ENCODE results near the gene MAP3K1.
"Not testable (repeated sequence)": the region's sequence is repeated elsewhere in the genome, so short reads cannot be mapped to it uniquely, and the experiment has no call there.

Gene MAP3K1

DNA sequence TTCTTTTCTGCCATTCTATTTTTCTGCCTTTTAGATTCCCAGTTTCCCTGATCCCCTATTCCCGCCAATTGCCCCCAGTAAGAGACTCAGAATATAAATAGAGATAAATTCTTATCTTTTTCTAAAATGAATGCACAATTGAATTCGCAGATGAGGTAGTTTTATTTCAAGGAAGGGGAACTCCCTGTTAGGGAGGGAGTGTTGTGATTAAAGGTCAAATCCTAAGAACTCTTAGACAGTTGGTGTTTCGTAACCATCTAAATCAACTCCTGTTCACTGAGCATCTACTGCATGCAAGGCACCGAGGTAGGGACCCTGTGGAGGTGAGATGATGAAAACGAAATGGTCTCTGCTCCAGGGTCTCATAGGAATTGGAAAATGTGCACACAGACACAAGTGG is 7.7 kb upstream of the MAP3K1 start:
- H3K9ac ChIP-seq (ENCODE audit: low read depth, low read length) = no peak overlapping the region
- no peaks in the 10 kb centered on the region for H3K4me1 ChIP-seq (ENCODE audit: insufficient read depth, low read length)
- H3K9me3 ChIP-seq (ENCODE audit: control insufficient read depth, insufficient read depth, low read length) = no peaks in the 10 kb centered on the region
- H3K36me3 ChIP-seq (ENCODE audit: insufficient read depth, low read length) = no peaks in the 10 kb centered on the region

DNA sequence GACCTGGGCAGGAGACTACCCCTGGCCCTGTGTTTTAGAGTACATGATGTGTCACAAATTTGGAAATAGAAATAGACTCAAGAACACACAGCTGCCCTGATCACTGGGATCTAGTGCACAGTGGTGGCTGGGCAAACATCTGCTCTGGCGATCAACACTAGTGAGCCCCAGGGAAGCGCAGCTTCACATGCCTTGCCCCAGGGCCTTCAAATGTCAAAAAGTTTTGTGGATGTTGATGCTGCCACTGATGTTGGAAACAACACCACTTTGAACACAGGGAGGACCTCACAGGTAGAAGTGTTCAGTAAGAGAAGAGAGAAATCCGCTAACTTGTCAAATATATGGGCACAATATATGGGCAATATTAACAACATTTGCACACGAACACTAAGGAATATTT is 7.1 kb upstream of the MAP3K1 start:
- Histone ChIP-seq H3K36me3 (ENCODE audit: insufficient read depth, low read length) (no peaks in the 10 kb centered on the region), H3K4me1 (ENCODE audit: insufficient read depth, low read length) (no peaks in the 10 kb centered on the region), H3K9ac (ENCODE audit: low read depth, low read length) (no peak overlapping the region), H3K9me3 (ENCODE audit: control insufficient read depth, insufficient read depth, low read length) (no peaks in the 10 kb centered on the region)

DNA sequence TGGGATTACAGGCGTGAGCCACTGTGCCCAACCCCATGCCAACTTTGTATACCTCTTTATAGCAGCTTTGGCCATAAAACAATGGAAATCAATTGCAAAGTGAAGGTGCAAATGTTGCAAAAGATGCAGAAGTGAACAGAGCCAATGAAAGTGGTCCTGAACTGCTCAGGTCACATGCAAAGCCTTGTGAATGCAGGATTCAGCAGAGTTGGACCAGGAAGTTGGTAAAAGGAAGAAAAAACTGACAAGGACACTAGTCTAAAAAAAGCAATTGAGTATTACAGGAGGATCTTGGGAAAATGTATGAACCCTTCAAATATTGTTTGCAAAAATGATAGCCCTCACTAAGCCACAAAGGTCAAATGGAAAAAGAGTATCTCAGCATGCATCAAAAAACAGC is 4.5 kb upstream of the MAP3K1 start:
- H3K4me1 ChIP-seq (ENCODE audit: insufficient read depth, low read length) = no peaks in the 10 kb centered on the region
- no peaks in the 10 kb centered on the region for H3K36me3 ChIP-seq (ENCODE audit: insufficient read depth, low read length)
- H3K9me3 ChIP-seq (ENCODE audit: control insufficient read depth, insufficient read depth, low read length) = no peaks in the 10 kb centered on the region
- no peak overlapping the region for H3K9ac ChIP-seq (ENCODE audit: low read depth, low read length)

DNA sequence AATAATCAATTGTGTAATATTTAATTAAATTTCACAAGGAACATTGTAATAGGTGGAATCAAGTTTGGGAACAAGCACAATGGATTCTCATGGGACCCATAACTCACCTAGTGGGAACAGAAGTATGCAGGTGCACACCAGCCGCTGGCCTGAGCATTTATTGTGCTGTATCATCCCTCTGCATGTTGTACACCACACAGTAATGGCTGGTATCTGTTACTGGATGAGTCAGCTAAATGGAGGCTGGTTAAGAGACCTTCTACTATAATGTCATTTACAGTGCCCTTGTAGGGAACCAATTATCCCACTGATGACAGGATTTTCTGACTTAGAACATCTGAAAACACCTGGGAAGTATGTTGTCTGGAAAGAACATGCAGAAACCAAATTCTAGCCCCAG is 3.2 kb upstream of the MAP3K1 start:
- no peaks in the 10 kb centered on the region for H3K9me3 ChIP-seq (ENCODE audit: control insufficient read depth, insufficient read depth, low read length)
- no peaks in the 10 kb centered on the region for H3K36me3 ChIP-seq (ENCODE audit: insufficient read depth, low read length)
- H3K4me1 ChIP-seq (ENCODE audit: insufficient read depth, low read length) = no peaks in the 10 kb centered on the region
- no peak overlapping the region for H3K9ac ChIP-seq (ENCODE audit: low read depth, low read length)

DNA sequence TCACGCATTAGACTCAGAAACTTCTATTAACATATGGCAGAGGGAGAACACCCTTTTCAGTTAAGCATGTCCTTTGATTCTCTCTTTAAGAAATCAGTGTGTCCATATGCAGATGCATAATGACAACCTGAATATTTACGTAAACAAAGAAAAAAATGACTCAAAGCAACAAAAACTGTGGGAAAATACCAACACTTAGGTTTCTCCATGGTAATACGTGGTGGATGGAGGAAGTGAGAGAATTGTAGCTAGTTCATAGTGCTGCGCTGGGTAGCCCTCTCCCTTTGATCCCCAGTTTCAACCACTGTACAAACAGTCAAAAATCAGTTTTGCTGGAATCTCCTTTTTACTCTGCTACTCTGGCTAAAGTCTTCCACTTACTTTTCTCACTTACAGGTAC is 2.0 kb upstream of the MAP3K1 start:
- no peaks in the 10 kb centered on the region for H3K9me3 ChIP-seq (ENCODE audit: control insufficient read depth, insufficient read depth, low read length)
- no peak overlapping the region for H3K9ac ChIP-seq (ENCODE audit: low read depth, low read length)
- H3K36me3 ChIP-seq (ENCODE audit: insufficient read depth, low read length) = no peaks in the 10 kb centered on the region
- no peaks in the 10 kb centered on the region for H3K4me1 ChIP-seq (ENCODE audit: insufficient read depth, low read length)

DNA sequence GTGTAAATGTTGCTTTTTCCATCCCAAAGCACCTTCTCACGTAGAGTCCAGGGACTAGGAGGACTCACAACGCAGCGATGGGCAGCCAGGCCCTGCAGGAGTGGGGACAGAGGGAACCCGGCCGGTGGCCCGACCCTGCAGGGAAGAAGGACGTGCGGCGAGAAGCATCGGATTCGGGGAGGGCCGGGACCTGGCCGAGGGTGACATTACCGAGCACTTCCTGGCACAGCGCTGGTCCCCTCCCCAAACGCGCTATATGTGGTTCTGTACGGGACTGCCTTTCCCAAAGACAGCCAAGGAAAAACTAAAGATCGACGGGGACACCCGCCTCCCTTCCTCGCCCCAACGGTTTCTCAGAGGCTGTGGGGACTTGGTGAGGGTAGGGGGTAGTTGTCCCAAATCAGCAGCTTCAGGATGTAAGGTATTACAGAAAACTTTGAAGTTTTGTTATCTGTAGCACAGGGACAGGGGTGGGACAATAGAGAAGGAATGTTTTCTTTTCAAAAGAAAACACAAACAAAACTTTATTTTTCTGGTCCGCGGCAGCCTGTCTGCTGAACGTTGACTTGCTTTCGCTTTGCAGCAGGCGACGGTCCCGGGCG is 887 bp upstream of the MAP3K1 start:
- Histone ChIP-seq H3K4me1 (ENCODE audit: insufficient read depth, low read length) (peaks cover 10% of the 10 kb centered on the region; the same call in 1 of the 2 replicates), H3K9ac (ENCODE audit: low read depth, low read length) (peak overlapping the region; percentile 78), H3K36me3 (ENCODE audit: insufficient read depth, low read length) (no peaks in the 10 kb centered on the region), H3K9me3 (ENCODE audit: control insufficient read depth, insufficient read depth, low read length) (no peaks in the 10 kb centered on the region)

DNA sequence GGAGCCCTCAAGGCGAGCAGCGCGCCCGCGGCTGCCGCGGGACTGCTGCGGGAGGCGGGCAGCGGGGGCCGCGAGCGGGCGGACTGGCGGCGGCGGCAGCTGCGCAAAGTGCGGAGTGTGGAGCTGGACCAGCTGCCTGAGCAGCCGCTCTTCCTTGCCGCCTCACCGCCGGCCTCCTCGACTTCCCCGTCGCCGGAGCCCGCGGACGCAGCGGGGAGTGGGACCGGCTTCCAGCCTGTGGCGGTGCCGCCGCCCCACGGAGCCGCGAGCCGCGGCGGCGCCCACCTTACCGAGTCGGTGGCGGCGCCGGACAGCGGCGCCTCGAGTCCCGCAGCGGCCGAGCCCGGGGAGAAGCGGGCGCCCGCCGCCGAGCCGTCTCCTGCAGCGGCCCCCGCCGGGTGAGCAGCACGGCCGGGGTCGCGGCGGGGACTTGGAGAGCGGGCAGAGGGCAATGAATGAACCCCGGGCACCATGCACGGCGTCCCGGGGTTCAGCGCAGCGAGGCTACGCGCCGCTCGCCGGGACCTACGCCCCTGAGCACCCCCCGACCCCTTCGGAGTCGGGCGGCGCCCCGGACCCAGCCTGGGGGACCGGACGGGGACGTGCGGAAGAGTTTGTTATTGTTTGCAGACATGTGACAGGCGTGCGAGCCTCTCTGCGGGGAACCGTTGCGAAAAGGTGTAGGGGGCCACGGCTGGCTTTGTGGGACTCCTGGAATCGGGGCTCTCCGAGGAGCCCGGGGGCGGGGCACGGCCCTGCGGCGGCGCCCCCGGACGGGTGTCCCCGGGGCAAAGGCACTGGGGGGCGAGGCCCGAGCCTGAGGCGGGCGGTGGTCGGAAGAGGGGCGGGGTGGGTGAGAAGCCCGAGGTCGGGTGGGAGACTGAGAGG is 553 bp downstream of the MAP3K1 start:
- H3K4me1 ChIP-seq (ENCODE audit: insufficient read depth, low read length) = peaks cover 11% of the 10 kb centered on the region; the same call in 1 of the 2 replicates
- no peaks in the 10 kb centered on the region for H3K36me3 ChIP-seq (ENCODE audit: insufficient read depth, low read length)
- no peaks in the 10 kb centered on the region for H3K9me3 ChIP-seq (ENCODE audit: control insufficient read depth, insufficient read depth, low read length)
- H3K9ac ChIP-seq (ENCODE audit: low read depth, low read length) = peak overlapping the region; percentile 74

DNA sequence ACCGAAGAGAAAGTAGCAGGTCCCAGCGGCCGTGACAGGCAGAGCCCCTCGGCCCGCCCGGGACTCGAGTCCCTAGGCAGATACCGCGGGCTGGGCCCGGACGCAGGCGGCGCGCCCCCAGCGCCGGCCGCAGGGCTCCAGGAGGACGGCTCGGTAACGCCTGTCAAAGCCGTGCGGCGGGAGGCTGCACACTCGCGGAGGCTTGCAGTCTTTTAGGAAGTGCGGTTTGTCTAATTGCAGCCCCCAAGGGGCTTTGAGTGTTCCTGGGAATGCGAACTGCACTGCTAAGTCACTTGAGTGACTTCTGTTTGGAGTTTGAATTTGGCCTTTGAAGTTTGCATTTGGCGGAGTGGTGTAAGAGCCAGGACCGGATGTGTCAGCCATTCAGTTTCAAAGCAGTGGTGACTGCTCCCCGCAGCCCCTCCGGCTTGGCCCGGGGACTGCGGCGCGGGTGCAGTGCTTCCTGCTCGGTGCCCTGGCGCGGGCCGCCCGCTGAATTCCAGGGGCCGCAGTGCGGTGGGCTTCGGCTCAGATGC is 1.3 kb downstream of the MAP3K1 start:
- peaks cover 11% of the 10 kb centered on the region; the same call in 1 of the 2 replicates for H3K4me1 ChIP-seq (ENCODE audit: insufficient read depth, low read length)
- H3K36me3 ChIP-seq (ENCODE audit: insufficient read depth, low read length) = no peaks in the 10 kb centered on the region
- no peaks in the 10 kb centered on the region for H3K9me3 ChIP-seq (ENCODE audit: control insufficient read depth, insufficient read depth, low read length)
- peak overlapping the region; percentile 74; the same call in 1 of the 2 replicates for H3K9ac ChIP-seq (ENCODE audit: low read depth, low read length)

DNA sequence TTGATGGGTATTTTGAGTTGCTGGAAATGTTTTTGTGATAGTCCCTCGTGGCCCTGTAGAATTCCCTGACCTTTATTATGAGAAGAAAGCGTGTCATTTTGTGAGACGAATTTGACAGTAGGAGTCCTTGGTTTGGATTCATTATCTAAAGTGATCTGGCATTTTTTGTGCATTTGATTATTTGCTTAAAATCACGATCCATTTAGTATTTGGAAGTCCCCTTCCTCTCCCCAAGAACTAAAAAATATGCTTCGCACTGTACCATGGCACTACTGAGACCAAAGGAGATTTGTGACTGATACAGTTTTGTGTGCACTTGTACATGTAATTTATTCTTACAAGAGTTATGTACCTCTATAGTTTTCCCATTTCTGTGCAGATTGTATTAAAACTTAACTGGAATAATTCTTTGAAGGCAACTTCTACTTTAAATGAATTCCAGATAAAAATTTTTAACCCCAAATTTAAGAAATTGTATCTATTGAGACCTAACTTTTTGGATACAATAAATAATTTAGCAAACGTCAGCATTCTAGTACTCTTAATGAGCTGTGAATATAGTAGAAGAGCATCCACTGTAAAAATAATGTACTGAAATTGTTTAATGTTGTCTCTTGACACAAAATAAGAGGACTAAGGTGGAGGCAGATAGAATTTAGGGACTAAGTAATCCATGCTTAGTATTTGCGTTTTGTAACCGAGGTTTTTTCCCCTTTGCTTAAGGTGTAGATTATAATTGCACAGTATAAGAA is 2.1 kb downstream of the MAP3K1 start:
- peaks cover 11% of the 10 kb centered on the region; the same call in 1 of the 2 replicates for H3K4me1 ChIP-seq (ENCODE audit: insufficient read depth, low read length)

DNA sequence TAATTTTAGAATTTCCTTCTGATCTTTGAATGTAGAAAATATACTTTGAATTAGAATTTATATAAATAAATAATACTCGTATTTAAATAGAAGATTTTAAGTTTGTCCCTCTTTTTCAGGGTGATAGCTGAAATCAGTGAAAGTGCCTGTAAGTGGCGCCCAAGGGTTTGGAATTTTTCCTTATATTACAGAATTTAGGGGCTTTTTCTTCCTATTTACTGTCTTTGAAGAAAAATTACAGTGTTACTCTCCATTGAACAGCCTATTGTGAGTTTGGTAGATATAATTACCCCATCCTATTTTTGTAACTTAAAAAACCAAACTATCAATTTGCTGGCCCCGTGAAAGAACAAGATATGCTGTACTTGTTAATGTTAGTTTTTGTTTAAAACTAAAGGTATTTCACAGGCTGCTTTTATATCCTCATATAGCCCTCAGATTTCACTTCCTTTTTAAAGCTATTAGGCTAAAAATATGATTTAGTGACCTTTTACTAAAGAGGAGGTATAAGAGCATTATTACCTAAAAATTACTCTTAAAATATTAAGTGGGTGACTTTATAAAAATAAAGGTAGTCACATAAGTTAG is 3.2 kb downstream of the MAP3K1 start:
- Histone ChIP-seq H3K9ac (ENCODE audit: low read depth, low read length) (no peak overlapping the region), H3K36me3 (ENCODE audit: insufficient read depth, low read length) (no peaks in the 10 kb centered on the region), H3K9me3 (ENCODE audit: control insufficient read depth, insufficient read depth, low read length) (no peaks in the 10 kb centered on the region), H3K4me1 (ENCODE audit: insufficient read depth, low read length) (peaks cover 11% of the 10 kb centered on the region; the same call in 1 of the 2 replicates)

More for the DNA sequence above, 2.1 kb downstream of the MAP3K1 start:
- Histone ChIP-seq H3K9ac (ENCODE audit: low read depth, low read length) (peak overlapping the region; percentile 74; the same call in 1 of the 2 replicates), H3K9me3 (ENCODE audit: control insufficient read depth, insufficient read depth, low read length) (no peaks in the 10 kb centered on the region), H3K36me3 (ENCODE audit: insufficient read depth, low read length) (no peaks in the 10 kb centered on the region)

DNA sequence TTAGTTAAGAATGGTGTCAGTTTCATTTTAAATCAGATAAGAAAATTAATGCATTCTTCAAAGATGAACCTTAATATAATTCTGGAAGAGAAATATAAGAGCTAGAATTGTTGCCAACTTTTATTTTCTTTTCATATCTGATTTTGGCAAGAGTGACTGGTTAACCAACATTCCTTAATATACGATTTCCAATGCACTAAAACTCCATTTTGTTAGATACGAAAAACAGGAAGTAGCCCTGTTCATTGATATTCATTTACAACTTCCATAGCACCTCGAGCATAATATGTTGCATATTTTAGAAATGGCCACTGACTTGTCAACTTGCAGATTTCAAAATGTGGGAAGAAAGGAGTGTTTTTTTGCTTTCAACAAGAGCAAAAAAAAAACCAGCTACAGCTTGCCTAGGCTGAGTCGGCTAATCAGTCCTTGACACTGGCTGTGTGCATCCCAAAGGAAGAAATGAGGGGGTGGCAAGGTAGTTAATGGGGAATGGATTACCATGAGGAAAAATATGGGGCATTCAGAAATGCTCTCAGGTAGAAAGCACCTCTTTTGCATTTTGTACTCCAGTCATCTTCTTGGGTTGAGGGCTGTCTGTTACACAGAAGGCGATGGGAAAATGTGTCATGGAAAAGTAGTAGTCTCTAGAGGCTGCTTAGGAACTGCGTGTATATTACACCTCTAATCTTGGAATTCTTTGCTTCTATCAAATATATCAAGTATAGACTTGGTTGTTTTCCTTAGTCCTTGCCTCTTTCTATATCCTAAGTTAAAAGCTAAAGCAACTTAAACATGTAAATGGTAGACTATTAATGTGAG is 3.9 kb downstream of the MAP3K1 start:
- peaks cover 11% of the 10 kb centered on the region; the same call in 1 of the 2 replicates for H3K4me1 ChIP-seq (ENCODE audit: insufficient read depth, low read length)
- H3K9ac ChIP-seq (ENCODE audit: low read depth, low read length) = no peak overlapping the region
- H3K9me3 ChIP-seq (ENCODE audit: control insufficient read depth, insufficient read depth, low read length) = no peaks in the 10 kb centered on the region
- no peaks in the 10 kb centered on the region for H3K36me3 ChIP-seq (ENCODE audit: insufficient read depth, low read length)

DNA sequence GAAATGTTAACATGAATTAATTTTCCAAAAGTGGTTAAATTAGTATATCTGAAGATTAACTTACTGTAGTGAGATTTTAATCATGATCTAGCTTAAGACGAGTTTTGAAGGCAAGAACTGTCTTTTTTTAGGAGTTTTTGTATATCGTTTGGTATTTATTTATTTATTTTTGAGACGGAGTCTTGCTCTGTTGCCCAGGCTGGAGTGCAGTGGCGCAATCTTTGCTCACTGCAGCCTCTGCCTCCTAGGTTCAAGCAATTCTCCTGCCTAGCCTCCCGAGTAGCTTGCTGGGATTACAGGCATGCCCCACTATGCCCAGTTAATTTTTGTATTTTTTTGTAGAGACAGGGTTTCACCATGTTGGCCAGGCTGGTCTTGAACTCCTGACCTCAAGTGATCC is 6.5 kb downstream of the MAP3K1 start:
- H3K36me3 ChIP-seq (ENCODE audit: insufficient read depth, low read length); H3K9me3 ChIP-seq (ENCODE audit: control insufficient read depth, insufficient read depth, low read length); H3K9ac ChIP-seq (ENCODE audit: low read depth, low read length): not testable (repeated sequence)
- H3K4me1 ChIP-seq (ENCODE audit: insufficient read depth, low read length) = peaks cover 11% of the 10 kb centered on the region; the same call in 1 of the 2 replicates

DNA sequence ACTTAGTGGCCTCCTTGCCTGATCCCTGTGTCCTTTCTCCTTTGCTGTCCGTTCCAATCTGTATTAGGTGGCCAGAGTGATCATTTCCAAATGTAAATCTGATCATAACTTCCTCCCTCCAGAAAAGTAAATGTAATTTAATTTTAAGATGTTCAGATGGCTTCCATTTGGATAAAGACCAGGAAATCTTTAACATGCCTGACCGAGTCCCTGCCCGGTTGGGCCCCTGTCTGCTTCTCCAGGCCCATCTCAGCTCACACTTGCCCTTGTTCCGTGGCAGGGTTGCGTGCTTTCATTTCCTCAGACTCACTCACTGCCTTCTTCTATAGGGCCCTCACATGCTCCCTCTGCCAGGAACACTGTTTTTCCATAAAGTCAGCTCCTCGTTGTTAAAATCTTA is 7.6 kb downstream of the MAP3K1 start:
- no peaks in the 10 kb centered on the region for H3K36me3 ChIP-seq (ENCODE audit: insufficient read depth, low read length)
- no peak overlapping the region for H3K9ac ChIP-seq (ENCODE audit: low read depth, low read length)
- H3K4me1 ChIP-seq (ENCODE audit: insufficient read depth, low read length) = peaks cover 14% of the 10 kb centered on the region; the same call in 1 of the 2 replicates
- no peaks in the 10 kb centered on the region for H3K9me3 ChIP-seq (ENCODE audit: control insufficient read depth, insufficient read depth, low read length)
